HFF-Myc (cell line): ENCODE results near the gene PRKD2.

Source experiments
- DNase-seq: peaks from one replicate; pipeline ENCODE4 v3.0.0-alpha.2; 2011; ENCODE audit warnings: low read depth; ENCODE audit errors: extremely low read depth
- H3K4me3 ChIP-seq: replicated peaks from 2 replicates; pipeline ENCODE4 v1.5.1; 2011; ENCODE audit warnings: low read depth, mild to moderate bottlenecking, control low read depth, low read length
- CTCF ChIP-seq: IDR thresholded peaks from 2 replicates; pipeline ENCODE4 v1.5.1; 2012; ENCODE audit warnings: mild to moderate bottlenecking, low read depth, low read length, control low read depth; ENCODE audit errors: missing control alignments

Gene PRKD2

DNA sequence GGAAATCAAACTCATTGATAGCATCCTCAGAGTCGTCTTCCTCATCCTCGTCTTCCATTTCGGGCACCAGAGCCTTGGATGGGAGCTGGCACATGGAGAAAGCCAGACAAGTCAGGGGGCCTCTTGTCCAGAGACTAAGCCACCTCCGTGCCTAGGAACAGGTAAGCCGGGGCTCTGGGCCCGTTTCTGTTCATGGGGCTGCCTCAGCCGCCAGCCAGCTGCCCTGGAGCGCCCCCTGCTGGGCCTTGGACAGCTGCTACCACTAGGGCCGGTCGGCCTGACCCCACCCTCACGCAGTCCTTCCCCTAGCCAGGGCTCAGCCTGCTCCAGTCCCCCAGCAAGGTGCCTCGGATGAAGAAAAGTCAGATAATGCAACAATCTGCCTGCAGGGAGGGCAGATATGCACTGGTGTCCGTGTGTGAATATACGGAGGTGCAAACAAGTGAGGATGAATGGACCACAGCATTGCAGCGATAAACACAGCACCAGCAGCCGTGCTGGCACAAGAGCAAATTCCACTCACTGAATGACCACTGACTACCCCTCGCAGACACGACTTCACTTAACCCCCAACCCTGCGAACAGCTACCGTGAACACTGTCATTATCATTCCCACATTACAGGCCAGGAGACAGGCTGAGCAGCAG, 11.9 kb upstream of the PRKD2 start:
- no peak for DNase-seq
- TF ChIP-seq CTCF: peak; percentile 92
- H3K4me3 ChIP-seq: no peak overlapping the region

- DNase-seq: no peak
- H3K4me3 ChIP-seq: no peak overlapping the region
- no peak for TF ChIP-seq CTCF
These were observed 11.3 kb upstream of the PRKD2 start for GRCh38 chr19:46728208-46728607.

GRCh38 chr19:46727757-46728156, 10.8 kb upstream of the PRKD2 start:
- no peak overlapping the region for H3K4me3 ChIP-seq
- no peak for DNase-seq
- TF ChIP-seq CTCF: no peak

- H3K4me3 ChIP-seq: no peak overlapping the region
- no peak for TF ChIP-seq CTCF
- no peak for DNase-seq
These were observed 10.1 kb upstream of the PRKD2 start for GRCh38 chr19:46726971-46727501.

DNA sequence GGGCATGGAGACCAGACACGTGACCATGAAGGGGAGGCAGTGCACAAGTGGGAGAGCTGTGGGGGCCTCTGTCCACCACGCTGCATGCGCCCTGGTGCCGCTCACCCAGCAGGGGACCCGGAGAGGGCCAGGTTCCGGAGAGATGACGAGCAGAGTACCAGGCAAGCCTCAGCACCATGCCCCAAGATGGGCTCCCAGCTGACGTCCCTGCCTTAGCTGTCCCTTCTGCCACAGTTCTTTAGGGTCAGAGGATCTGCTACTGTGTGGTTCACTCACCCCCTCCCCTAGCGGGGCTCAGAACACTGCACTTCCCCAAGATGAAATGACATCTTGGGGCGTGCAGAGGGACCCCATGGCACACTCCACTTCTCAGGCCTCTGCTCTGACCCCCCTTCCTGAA, 9.6 kb upstream of the PRKD2 start:
- DNase-seq: no peak
- TF ChIP-seq CTCF: no peak

GRCh38 chr19:46725859-46726393, 9.0 kb upstream of the PRKD2 start:
- no peak for DNase-seq
- H3K4me3 ChIP-seq: no peak overlapping the region
- TF ChIP-seq CTCF: no peak

More for the DNA sequence above, 9.6 kb upstream of the PRKD2 start:
- no peak overlapping the region for H3K4me3 ChIP-seq
